Tibial nerve (tissue), 4 donors: ENCODE data around the gene DACT3. TPM values are rescaled to one million over a fixed set of nuclear protein-coding genes. Genes with fewer than 3 reads are reported as not detected.

Experiments
- DNase-seq, 2 donors: peaks; one replicate each; pipeline ENCODE4 v3.0.0-alpha.2; 2019; ENCODE audit warnings: low spot score in 2 of 2
- H3K27ac ChIP-seq, 4 donors: fragments of 200-600 bp; sonication (generic) in 3 of 4; one replicate each; pipeline ENCODE4 v1.5.1; 2017 to 2019; ENCODE audit warnings: mild to moderate bottlenecking in 1 of 4
- H3K27me3 ChIP-seq, 2 donors: fragments of 200-600 bp; sonication (generic) in 1 of 2; one replicate each; pipeline versions ENCODE4 v1.5.1 to v1.6.0; 2017 to 2019
- H3K36me3 ChIP-seq, 3 donors: fragments of 200-600 bp; sonication (generic); one replicate each; pipeline ENCODE4 v1.5.1; 2018 to 2019
- H3K4me1 ChIP-seq, 4 donors: fragments of 200-600 bp; sonication (generic) in 3 of 4; one replicate each; pipeline ENCODE4 v1.5.1; 2017 to 2019
- H3K4me3 ChIP-seq, 4 donors: fragments of 200-600 bp; sonication (generic) in 3 of 4; one replicate each; pipeline ENCODE4 v1.5.1; 2017 to 2019; ENCODE audit warnings: mild to moderate bottlenecking in 1 of 4, moderate library complexity in 1 of 4
- H3K9me3 ChIP-seq, 4 donors: fragments of 200-600 bp; sonication (generic) in 3 of 4; one replicate each; pipeline ENCODE4 v1.5.1; 2017 to 2019
- CTCF ChIP-seq, 5 experiments: fragments of 200-600 bp in 3 of 5; fragments of 450-650 bp in 2 of 5; sonication (generic) in 3 of 5; IDR thresholded peaks; one replicate each; pipeline ENCODE4 v1.5.1; 2016 to 2019; ENCODE audit warnings: antibody characterized with exemption in 5 of 5, mild to moderate bottlenecking in 3 of 5, moderate library complexity in 2 of 5
- EP300 ChIP-seq, 2 donors: sonication (generic); formaldehyde crosslinking; IDR thresholded peaks; one replicate each; pipeline ENCODE4 v1.6.1; 2017; ENCODE audit warnings: antibody characterized with exemption in 2 of 2, mild to moderate bottlenecking in 1 of 2
- POLR2A ChIP-seq, 2 donors: fragments of 450-650 bp; IDR thresholded peaks; one replicate each; pipeline ENCODE4 v1.6.1; 2017; ENCODE audit warnings: antibody characterized with exemption in 2 of 2, mild to moderate bottlenecking in 2 of 2, moderate library complexity in 2 of 2
- WGBS, 2 donors: methylation state at CpG; one replicate each; pipeline ENCODE4 v1.1.5; 2018; 5-methylcytosine and 5-hydroxymethylcytosine counted together
- total RNA-seq, 4 donors: library from RNA; depleted of rRNA; stranded (reverse); fragments of >200 nt; gene quantifications; one replicate each; pipeline ENCODE4 v1.1.0, GENCODE V29; 2016

Gene DACT3
- total RNA-seq, 4 donors from 2014 or later = 7.1 to 11.7 (median 8.2) TPM

GRCh38 chr19:46698395-46699321 lies 37.7 kb upstream of the DACT3 start:
- H3K36me3 ChIP-seq = peaks cover 4 to 94% (median 35%) of the 10 kb centered on the region in 3 donors
- no peak for DNase-seq
- peak overlapping the region in 3 of 4 donors; percentile 7 to 72 (median 64) for H3K27ac ChIP-seq
- no peak overlapping the region for H3K4me3 ChIP-seq
- no peak for TF ChIP-seq POLR2A (IDR thresholded peaks at IDR 0.05)
- no peak for TF ChIP-seq EP300 (IDR thresholded peaks at IDR 0.05)
- TF ChIP-seq CTCF (IDR thresholded peaks at IDR 0.05) = no peak
- no peaks in the 10 kb centered on the region for H3K9me3 ChIP-seq
- WGBS, 2 donors = 93 to 94% methylated on average over 10 to 11 of the region's 11 CpGs
- no peaks in the 10 kb centered on the region for H3K27me3 ChIP-seq
- H3K4me1 ChIP-seq = peaks cover 0 to 13% (median 0%) of the 10 kb centered on the region in 4 donors

GRCh38 chr19:46697204-46697960 lies 36.4 kb upstream of the DACT3 start:
- Histone ChIP-seq H3K4me1 (peaks cover 0 to 13% (median 0%) of the 10 kb centered on the region in 4 donors), H3K36me3 (peaks cover 1 to 94% (median 47%) of the 10 kb centered on the region in 3 donors), H3K27me3 (no peaks in the 10 kb centered on the region), H3K27ac (peak overlapping the region in 3 of 4 donors; percentile 7 to 72 (median 64)), H3K4me3 (peak overlapping the region in 2 of 4 donors; percentile 26 to 32), H3K9me3 (no peaks in the 10 kb centered on the region)
- TF ChIP-seq POLR2A (IDR thresholded peaks at IDR 0.05) = no peak
- no peak for TF ChIP-seq EP300 (IDR thresholded peaks at IDR 0.05)
- 28 to 34% methylated on average over 36 to 38 of the region's 39 CpGs for WGBS, 2 donors
- DNase-seq = peak; percentile 79 to 84

GRCh38 chr19:46696866-46697203 lies 35.9 kb upstream of the DACT3 start:
- no peak for DNase-seq
- WGBS, 2 donors = 72 to 73% methylated on average over 9 of the region's 9 CpGs
- Histone ChIP-seq H3K27ac (peak overlapping the region in 1 of 4 donors; percentile 72), H3K4me1 (peaks cover 0 to 13% (median 0%) of the 10 kb centered on the region in 4 donors), H3K36me3 (peaks cover 0 to 94% (median 52%) of the 10 kb centered on the region in 3 donors), H3K9me3 (no peaks in the 10 kb centered on the region), H3K4me3 (peak overlapping the region in 1 of 4 donors; percentile 32), H3K27me3 (no peaks in the 10 kb centered on the region)
- TF ChIP-seq POLR2A (IDR thresholded peaks at IDR 0.05) = no peak
- no peak for TF ChIP-seq EP300 (IDR thresholded peaks at IDR 0.05)
- no peak for TF ChIP-seq CTCF (IDR thresholded peaks at IDR 0.05)

GRCh38 chr19:46696052-46696451 lies 35.1 kb upstream of the DACT3 start:
- 90 to 96% methylated on average over 10 of the region's 10 CpGs for WGBS, 2 donors
- no peak for DNase-seq
- Histone ChIP-seq H3K9me3 (no peaks in the 10 kb centered on the region), H3K4me1 (peaks cover 0 to 13% (median 0%) of the 10 kb centered on the region in 4 donors), H3K27ac (no peak overlapping the region), H3K36me3 (peaks cover 0 to 94% (median 60%) of the 10 kb centered on the region in 3 donors), H3K4me3 (no peak overlapping the region), H3K27me3 (no peaks in the 10 kb centered on the region)
- TF ChIP-seq POLR2A (IDR thresholded peaks at IDR 0.05) (no peak), CTCF (IDR thresholded peaks at IDR 0.05) (no peak), EP300 (IDR thresholded peaks at IDR 0.05) (no peak)

- TF ChIP-seq EP300 (IDR thresholded peaks at IDR 0.05) (no peak), CTCF (IDR thresholded peaks at IDR 0.05) (no peak), POLR2A (IDR thresholded peaks at IDR 0.05) (no peak)
- peaks cover 0 to 13% (median 0%) of the 10 kb centered on the region in 4 donors for H3K4me1 ChIP-seq
- H3K27ac ChIP-seq = no peak overlapping the region
- H3K36me3 ChIP-seq = peaks cover 3 to 94% (median 48%) of the 10 kb centered on the region in 3 donors
- no peak for DNase-seq
- WGBS, 2 donors = 91 to 95% methylated on average over 22 of the region's 22 CpGs
- no peaks in the 10 kb centered on the region for H3K9me3 ChIP-seq
- H3K27me3 ChIP-seq = no peaks in the 10 kb centered on the region
- no peak overlapping the region for H3K4me3 ChIP-seq
Measured at GRCh38 chr19:46693760-46694159, 32.8 kb upstream of the DACT3 start.
